Activated CD8-positive, alpha-beta T cell treated with anti-CD3 and anti-CD28 coated beads for 36 hours (primary cell): ENCODE measurements around the gene ABCC5. TPM values are rescaled to one million over a fixed set of nuclear protein-coding genes. Genes with fewer than 3 reads are reported as not detected.

Source experiments
- ATAC-seq: fragments of 200-7000 bp; cut with Tn5 transposase; one replicate; pipeline ENCODE4 v1.10.0; 2021; ENCODE audit warnings: mild to moderate bottlenecking, moderate library complexity
- CTCF ChIA-PET: fragments of 350-600 bp; sonication (Branson Sonifier 250); formaldehyde crosslinking; loops from one replicate; lab custom pipeline; 2021; ENCODE audit warnings: antibody characterized with exemption; lab: Charles Lee
- POLR2A ChIA-PET: fragments of 350-600 bp; sonication (Branson Sonifier 250); formaldehyde crosslinking; loops from one replicate; lab custom pipeline; 2021; ENCODE audit warnings: antibody characterized with exemption; lab: Charles Lee
- DNase-seq: peaks from one replicate; pipeline ENCODE4 v3.0.0-alpha.2; 2020
- H3K27ac Mint-ChIP-seq: one replicate; pipeline ENCODE4 v1.8.0; 2021; ENCODE audit warnings: mild to moderate bottlenecking, mixed read lengths
- H3K27me3 Mint-ChIP-seq: one replicate; pipeline ENCODE4 v1.8.0; 2021; ENCODE audit warnings: mixed read lengths
- H3K36me3 Mint-ChIP-seq: one replicate; pipeline ENCODE4 v1.8.0; 2021; ENCODE audit warnings: low read depth, mixed read lengths
- H3K4me1 Mint-ChIP-seq: one replicate; pipeline ENCODE4 v1.8.0; 2021; ENCODE audit warnings: low read depth, mixed read lengths
- H3K4me3 Mint-ChIP-seq: one replicate; pipeline ENCODE4 v1.8.0; 2021; ENCODE audit warnings: mild to moderate bottlenecking, moderate library complexity, mixed read lengths
- H3K9me3 Mint-ChIP-seq: one replicate; pipeline ENCODE4 v1.8.0; 2021; ENCODE audit warnings: mixed read lengths
- CTCF ChIP-seq: fragments of 200-600 bp; IDR thresholded peaks from one replicate; pipeline ENCODE4 v1.8.0; 2022; ENCODE audit warnings: antibody characterized with exemption, mild to moderate bottlenecking
- intact Hi-C: fragments of 100-400 bp; cut with micrococcal nuclease; formaldehyde crosslinking; loops from one replicate; pipeline ENCODE4 v1.10.0; 2022
- total RNA-seq, 2 experiments: library from RNA; stranded (reverse); gene quantifications; one replicate each; pipeline ENCODE4 v1.2.3, GENCODE V29; 2021

The ABCC5 gene
- total RNA-seq, 2 experiments from 2014 or later: 16.2 to 17.7 TPM

- Mint-ChIP-seq H3K36me3 (peaks cover 4% of the 10 kb centered on the region), H3K27me3 (no peaks in the 10 kb centered on the region), H3K9me3 (no peaks in the 10 kb centered on the region), H3K4me1 (no peaks in the 10 kb centered on the region), H3K27ac (no peak overlapping the region), H3K4me3 (no peak overlapping the region)
- ATAC-seq: no peak
- no peak for TF ChIP-seq CTCF
- DNase-seq: no peak
- ChIA-PET POLR2A (no interaction called here), CTCF (no interaction called here)
- intact Hi-C loops: no loop called here
Observed at GRCh38 chr3:183930086-183930485, 87.6 kb downstream of the ABCC5 start.

GRCh38 chr3:183927059-183927458 lies 90.6 kb downstream of the ABCC5 start:
- H3K27ac Mint-ChIP-seq: no peak overlapping the region
- no peaks in the 10 kb centered on the region for H3K9me3 Mint-ChIP-seq
- no peak for TF ChIP-seq CTCF
- intact Hi-C loops: no loop called here
- no peak for ATAC-seq
- no peaks in the 10 kb centered on the region for H3K27me3 Mint-ChIP-seq
- H3K36me3 Mint-ChIP-seq: peaks cover 4% of the 10 kb centered on the region
- no peak overlapping the region for H3K4me3 Mint-ChIP-seq
- no peak for DNase-seq
- ChIA-PET POLR2A (no interaction called here), CTCF (no interaction called here)
- H3K4me1 Mint-ChIP-seq: no peaks in the 10 kb centered on the region

- ChIA-PET CTCF (no interaction called here), POLR2A (no interaction called here)
- intact Hi-C loops: no loop called here
- TF ChIP-seq CTCF: no peak
- peaks cover 3% of the 10 kb centered on the region for H3K36me3 Mint-ChIP-seq
- no peak overlapping the region for H3K4me3 Mint-ChIP-seq
- H3K27ac Mint-ChIP-seq: no peak overlapping the region
- ATAC-seq (no peak), DNase-seq (no peak)
- H3K9me3 Mint-ChIP-seq: no peaks in the 10 kb centered on the region
- no peaks in the 10 kb centered on the region for H3K4me1 Mint-ChIP-seq
- no peaks in the 10 kb centered on the region for H3K27me3 Mint-ChIP-seq
Observed at GRCh38 chr3:183924956-183925355, 92.7 kb downstream of the ABCC5 start.

GRCh38 chr3:183924543-183924942 lies 93.1 kb downstream of the ABCC5 start:
- peaks cover 2% of the 10 kb centered on the region for H3K36me3 Mint-ChIP-seq
- DNase-seq (no peak), ATAC-seq (no peak)
- no peak overlapping the region for H3K27ac Mint-ChIP-seq
- no peak overlapping the region for H3K4me3 Mint-ChIP-seq
- H3K9me3 Mint-ChIP-seq: no peaks in the 10 kb centered on the region
- no peaks in the 10 kb centered on the region for H3K27me3 Mint-ChIP-seq
- H3K4me1 Mint-ChIP-seq: no peaks in the 10 kb centered on the region
- intact Hi-C loops: no loop called here
- TF ChIP-seq CTCF: no peak
- ChIA-PET POLR2A (no interaction called here), CTCF (no interaction called here)

GRCh38 chr3:183922421-183922820 lies 95.3 kb downstream of the ABCC5 start:
- H3K27ac Mint-ChIP-seq: no peak overlapping the region
- POLR2A ChIA-PET: interaction anchor here (0.6 to 1.2 kb wide), 2 partner anchors 11 to 13 kb away, joined by 3 read pairs; no protein-coding TSS in a partner anchor
- H3K4me1 Mint-ChIP-seq: no peaks in the 10 kb centered on the region
- H3K36me3 Mint-ChIP-seq: peaks cover 2% of the 10 kb centered on the region
- no peaks in the 10 kb centered on the region for H3K9me3 Mint-ChIP-seq
- ATAC-seq (no peak), DNase-seq (no peak)
- H3K27me3 Mint-ChIP-seq: no peaks in the 10 kb centered on the region
- TF ChIP-seq CTCF: no peak
- H3K4me3 Mint-ChIP-seq: no peak overlapping the region
- intact Hi-C loops: no loop called here
- CTCF ChIA-PET: interaction anchor here (1.6 kb wide), 1 partner anchor 18 kb away, joined by 3 read pairs; no protein-coding TSS in a partner anchor
